ENCODE measurements around the gene DTX4. TPM values are rescaled to one million over a fixed set of nuclear protein-coding genes. Genes with fewer than 3 reads are reported as not detected.

The DTX4 gene
- polyA plus RNA-seq, 1 of the 3 experiments (the other 2 are of a cell fraction) = 0.05 TPM

DNA sequence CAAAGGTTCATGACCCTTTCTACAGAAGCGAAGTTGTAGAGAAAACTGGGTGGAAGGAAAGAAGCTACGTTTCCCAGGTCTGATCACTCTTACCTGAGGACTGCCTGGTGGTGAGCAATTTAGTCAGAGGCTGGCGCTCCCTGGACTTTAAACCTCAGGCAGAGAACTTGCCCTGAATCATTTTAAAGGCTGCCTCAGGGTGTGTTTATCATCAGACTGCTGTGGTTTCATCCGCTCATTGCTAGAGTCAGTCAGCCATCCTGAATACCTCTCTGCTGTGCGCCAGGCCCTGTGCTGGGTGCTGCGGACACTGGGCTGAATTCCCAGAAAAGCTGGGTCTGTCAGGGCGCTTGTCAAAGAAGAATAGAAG is 2.7 kb downstream of the DTX4 start:
- POLR2A ChIA-PET = no interaction called here
- no peak overlapping the region for H3K4me3 ChIP-seq (ENCODE audit: low read depth in 2 of 2, low read length in 1 of 2)

DNA sequence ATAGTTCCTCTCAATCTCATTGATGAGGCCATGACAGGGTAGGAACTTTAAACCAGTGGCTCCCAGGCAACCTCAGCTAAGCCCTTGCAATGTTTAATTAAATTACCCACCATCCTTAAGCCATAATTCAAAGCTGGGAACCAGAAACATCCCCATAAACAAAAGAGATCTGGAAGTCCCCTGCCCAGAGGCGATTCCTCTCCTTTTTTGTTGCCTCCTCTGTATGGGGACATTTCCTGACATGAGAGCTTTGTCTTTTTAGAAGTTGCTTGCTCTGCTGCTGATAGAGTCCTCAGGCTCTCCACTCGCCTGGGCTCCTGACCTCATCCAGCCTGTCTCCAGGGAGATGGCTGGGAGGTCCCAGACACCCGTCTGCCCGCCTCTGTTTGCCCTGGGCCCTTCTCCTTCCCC is 3.2 kb downstream of the DTX4 start:
- Histone ChIP-seq H3K4me2 (no peak overlapping the region), H3K9ac (no peak overlapping the region), H3K36me3 (replicated peaks in 1 of 2; ENCODE audit: control insufficient read depth in 1 of 2, insufficient read depth in 2 of 2, low read length in 1 of 2) (no peaks in the 10 kb centered on the region), H3K27ac (ENCODE audit: low read depth in 2 of 2, low read length in 1 of 2) (no peak overlapping the region), H4K20me1 (ENCODE audit: insufficient read depth) (no peaks in the 10 kb centered on the region), H3K9me2 (no peaks in the 10 kb centered on the region), H3F3A (replicated peaks; ENCODE audit: insufficient read depth) (no peaks in the 10 kb centered on the region), H2AFZ (ENCODE audit: low read depth) (no peak overlapping the region), H3K79me2 (ENCODE audit: insufficient read depth) (no peaks in the 10 kb centered on the region), H3K9me3 (no peaks in the 10 kb centered on the region), H3K4me3 (ENCODE audit: low read depth in 2 of 2, low read length in 1 of 2) (no peak overlapping the region), H3K4me1 (ENCODE audit: control insufficient read depth in 1 of 2, insufficient read depth in 2 of 2, low read depth in 1 of 2, low read length in 1 of 2) (peaks cover 0 to 12% of the 10 kb centered on the region in 2 experiments; a peak in 1 of 4 replicates), H3K27me3 (ENCODE audit: insufficient read depth) (peaks cover 29% of the 10 kb centered on the region)
- TF ChIP-seq MEF2A (IDR thresholded peaks at IDR 0.05; ENCODE audit: borderline replicate concordance, low read depth) (no peak), EZH2phosphoT487 (IDR thresholded peaks at IDR 0.05; ENCODE audit: borderline replicate concordance, low read depth) (no peak), JUND (IDR thresholded peaks at IDR 0.05) (no peak)
- TF ChIP-seq, protein P1, sequence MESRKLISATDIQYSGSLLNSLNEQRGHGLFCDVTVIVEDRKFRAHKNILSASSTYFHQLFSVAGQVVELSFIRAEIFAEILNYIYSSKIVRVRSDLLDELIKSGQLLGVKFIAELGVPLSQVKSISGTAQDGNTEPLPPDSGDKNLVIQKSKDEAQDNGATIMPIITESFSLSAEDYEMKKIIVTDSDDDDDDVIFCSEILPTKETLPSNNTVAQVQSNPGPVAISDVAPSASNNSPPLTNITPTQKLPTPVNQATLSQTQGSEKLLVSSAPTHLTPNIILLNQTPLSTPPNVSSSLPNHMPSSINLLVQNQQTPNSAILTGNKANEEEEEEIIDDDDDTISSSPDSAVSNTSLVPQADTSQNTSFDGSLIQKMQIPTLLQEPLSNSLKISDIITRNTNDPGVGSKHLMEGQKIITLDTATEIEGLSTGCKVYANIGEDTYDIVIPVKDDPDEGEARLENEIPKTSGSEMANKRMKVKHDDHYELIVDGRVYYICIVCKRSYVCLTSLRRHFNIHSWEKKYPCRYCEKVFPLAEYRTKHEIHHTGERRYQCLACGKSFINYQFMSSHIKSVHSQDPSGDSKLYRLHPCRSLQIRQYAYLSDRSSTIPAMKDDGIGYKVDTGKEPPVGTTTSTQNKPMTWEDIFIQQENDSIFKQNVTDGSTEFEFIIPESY (IDR thresholded peaks at IDR 0.05; ENCODE audit: borderline replicate concordance, low read depth) = no peak
- ChIA-PET CTCF (interaction anchor here (1.3 to 6.5 kb wide), 4 partner anchors 10 to 34 kb away, joined by 4 to 58 read pairs (median 6); no protein-coding TSS in a partner anchor), POLR2A (no interaction called here)
- WGBS (ENCODE audit: low lambda C conversion rate) = 51% methylated on average over 4 of the region's 4 CpGs
- no peak for DNase-seq

More for the DNA sequence above, 2.7 kb downstream of the DTX4 start:
- TF ChIP-seq, protein P1 (IDR thresholded peaks at IDR 0.05; ENCODE audit: borderline replicate concordance, low read depth) = no peak
- no peak for TF ChIP-seq RCOR1 (IDR thresholded peaks at IDR 0.05; ENCODE audit: low read length)
- TF ChIP-seq ELF1 (IDR thresholded peaks at IDR 0.05) = no peak
- TF ChIP-seq EP300 (IDR thresholded peaks at IDR 0.05; ENCODE audit: borderline replicate concordance in 1 of 2, low read depth in 1 of 2, low read length in 1 of 2) = no peak
- TF ChIP-seq JUND (IDR thresholded peaks at IDR 0.05) = no peak
- no peak for TF ChIP-seq TEAD4 (IDR thresholded peaks at IDR 0.05; ENCODE audit: borderline replicate concordance, insufficient read depth)
- TF ChIP-seq RAD21 (IDR thresholded peaks at IDR 0.05; ENCODE audit: low read length) = no peak
- TF ChIP-seq FOXM1 (IDR thresholded peaks at IDR 0.05; ENCODE audit: low read depth) = no peak
- TF ChIP-seq GABPA (IDR thresholded peaks at IDR 0.05; ENCODE audit: low read depth) = no peak
- TF ChIP-seq POLR2AphosphoS5 (IDR thresholded peaks at IDR 0.05; ENCODE audit: low read depth, low read length) = no peak
- TF ChIP-seq, protein P2, sequence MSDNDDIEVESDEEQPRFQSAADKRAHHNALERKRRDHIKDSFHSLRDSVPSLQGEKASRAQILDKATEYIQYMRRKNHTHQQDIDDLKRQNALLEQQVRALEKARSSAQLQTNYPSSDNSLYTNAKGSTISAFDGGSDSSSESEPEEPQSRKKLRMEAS (IDR thresholded peaks at IDR 0.05; ENCODE audit: low read depth) = no peak
- Histone ChIP-seq H3K9me3 (no peaks in the 10 kb centered on the region), H3K79me2 (ENCODE audit: insufficient read depth) (no peaks in the 10 kb centered on the region), H3K4me1 (ENCODE audit: control insufficient read depth in 1 of 2, insufficient read depth in 2 of 2, low read depth in 1 of 2, low read length in 1 of 2) (peaks cover 0 to 12% of the 10 kb centered on the region in 2 experiments; a peak in 1 of 4 replicates), H3K4me2 (no peak overlapping the region), H3K36me3 (replicated peaks in 1 of 2; ENCODE audit: control insufficient read depth in 1 of 2, insufficient read depth in 2 of 2, low read length in 1 of 2) (no peaks in the 10 kb centered on the region), H3K27me3 (ENCODE audit: insufficient read depth) (peaks cover 33% of the 10 kb centered on the region), H3F3A (replicated peaks; ENCODE audit: insufficient read depth) (no peaks in the 10 kb centered on the region), H3K9ac (no peak overlapping the region), H3K9me2 (no peaks in the 10 kb centered on the region), H4K20me1 (ENCODE audit: insufficient read depth) (no peaks in the 10 kb centered on the region), H3K27ac (ENCODE audit: low read depth in 2 of 2, low read length in 1 of 2) (no peak overlapping the region), H2AFZ (ENCODE audit: low read depth) (no peak overlapping the region)
- CTCF ChIA-PET = interaction anchor here (0.6 to 6.5 kb wide), 6 partner anchors 10 to 180 kb away, joined by 3 to 58 read pairs (median 4); no protein-coding TSS in a partner anchor
- DNase-seq = no peak
- WGBS (ENCODE audit: low lambda C conversion rate) = 69% methylated on average over 4 of the region's 7 CpGs
